T-helper 2 cell treated with Interferon-gamma antibody and Interleukin-4, amounts not matched to agents 100 ng/mL and 5 ng/mL, for 36 hours (primary cell): ENCODE measurements around the gene ALDH3B2. TPM values are rescaled to one million over a fixed set of nuclear protein-coding genes. Genes with fewer than 3 reads are reported as not detected.
"Not testable (repeated sequence)": the region's sequence is repeated elsewhere in the genome, so short reads cannot be mapped to it uniquely, and the experiment has no call there.

Source experiments
- intact Hi-C: fragments of 100-400 bp; cut with micrococcal nuclease; formaldehyde crosslinking; loops from one replicate; pipeline ENCODE4 v1.15.1; 2023
- total RNA-seq: library from RNA; stranded (reverse); gene quantifications from 2 replicates; pipeline ENCODE4 v1.2.3, GENCODE V29; 2022

ALDH3B2 gene, protein sequence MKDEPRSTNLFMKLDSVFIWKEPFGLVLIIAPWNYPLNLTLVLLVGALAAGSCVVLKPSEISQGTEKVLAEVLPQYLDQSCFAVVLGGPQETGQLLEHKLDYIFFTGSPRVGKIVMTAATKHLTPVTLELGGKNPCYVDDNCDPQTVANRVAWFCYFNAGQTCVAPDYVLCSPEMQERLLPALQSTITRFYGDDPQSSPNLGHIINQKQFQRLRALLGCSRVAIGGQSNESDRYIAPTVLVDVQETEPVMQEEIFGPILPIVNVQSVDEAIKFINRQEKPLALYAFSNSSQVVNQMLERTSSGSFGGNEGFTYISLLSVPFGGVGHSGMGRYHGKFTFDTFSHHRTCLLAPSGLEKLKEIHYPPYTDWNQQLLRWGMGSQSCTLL
- total RNA-seq = not detected in 2 replicates

- intact Hi-C loops = no loop called here
Observed at GRCh38 chr11:67674442-67674871, at the start of gene ALDH3B2. Gene ALDH3B2, minus strand, starts transcription at chr11:67674623. Its CDS starts 7,688 bp downstream, at chr11:67666935.

DNA sequence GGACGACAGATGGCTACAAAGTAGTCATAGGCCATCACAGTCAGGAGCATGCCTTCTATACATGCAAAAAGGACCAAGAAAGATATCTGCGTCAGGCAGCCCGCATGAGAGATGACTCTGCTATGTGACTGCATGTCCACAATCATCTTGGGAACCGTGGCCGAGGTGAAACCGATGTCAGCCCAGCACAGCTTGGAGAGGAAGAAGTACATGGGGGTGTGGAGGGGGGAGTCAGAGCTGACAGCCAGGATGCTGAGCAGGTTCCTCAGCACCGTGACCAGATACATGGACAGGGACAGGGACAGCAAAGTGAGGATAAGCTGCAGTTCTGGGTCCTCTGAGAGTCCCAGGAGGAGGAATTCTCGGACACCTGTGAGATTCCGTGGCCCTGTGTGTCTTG is 48.6 kb upstream of the ALDH3B2 start:
- intact Hi-C loops = not testable (repeated sequence)

GRCh38 chr11:67716226-67716625 is 41.8 kb upstream of the ALDH3B2 start:
- intact Hi-C loops = not testable (repeated sequence)

DNA sequence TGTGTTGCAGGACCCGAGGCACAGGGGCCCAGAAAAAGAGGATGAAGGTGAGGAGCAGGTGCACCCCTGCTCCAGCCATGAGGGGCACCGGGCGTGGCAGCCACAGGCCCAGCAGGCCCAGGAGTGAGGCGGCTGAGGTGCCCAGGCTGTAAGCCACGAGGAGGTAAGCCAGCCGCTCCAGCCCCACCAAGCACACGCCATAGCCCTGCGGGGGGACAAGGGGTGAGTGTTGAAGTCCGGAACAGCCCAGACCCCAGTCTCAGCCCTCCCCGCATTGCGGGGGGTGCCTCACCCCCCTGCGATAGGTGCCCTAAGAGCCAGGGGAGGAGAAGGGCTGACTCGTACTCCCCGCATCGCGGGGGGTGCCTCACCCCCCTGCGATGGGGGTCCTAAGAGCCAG is 41.4 kb upstream of the ALDH3B2 start:
- intact Hi-C loops = not testable (repeated sequence)

DNA sequence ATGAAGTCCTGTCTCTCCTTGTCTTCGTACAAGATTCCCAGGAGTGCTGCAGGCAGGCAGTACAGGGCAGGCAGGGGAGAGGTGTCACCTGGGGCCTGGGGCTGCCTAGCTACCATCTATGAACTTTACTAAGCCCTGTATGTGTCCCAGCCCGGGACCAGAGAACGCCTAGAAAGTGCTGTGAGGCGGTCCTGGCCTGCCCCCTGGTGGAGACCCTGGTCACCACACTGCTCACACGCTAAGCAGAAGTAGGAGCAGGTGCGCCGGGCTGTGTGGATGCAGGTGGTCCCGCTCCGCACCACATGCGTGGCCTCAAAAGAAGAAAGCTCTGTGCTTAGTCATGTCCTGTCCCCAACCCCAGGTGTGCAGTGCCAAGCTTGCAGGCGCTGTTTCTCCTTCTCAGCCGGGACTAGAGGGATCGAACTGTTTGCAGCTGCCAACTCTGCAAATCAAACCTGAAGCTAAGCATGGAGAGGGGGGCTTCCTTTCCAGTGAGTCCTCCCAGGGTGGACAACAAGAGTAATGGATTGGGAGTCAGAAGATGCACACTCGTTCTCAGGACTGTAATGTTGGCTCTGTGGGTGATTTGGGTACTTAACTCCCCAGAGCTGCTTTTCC is 39.6 kb upstream of the ALDH3B2 start:
- intact Hi-C loops = not testable (repeated sequence)

DNA sequence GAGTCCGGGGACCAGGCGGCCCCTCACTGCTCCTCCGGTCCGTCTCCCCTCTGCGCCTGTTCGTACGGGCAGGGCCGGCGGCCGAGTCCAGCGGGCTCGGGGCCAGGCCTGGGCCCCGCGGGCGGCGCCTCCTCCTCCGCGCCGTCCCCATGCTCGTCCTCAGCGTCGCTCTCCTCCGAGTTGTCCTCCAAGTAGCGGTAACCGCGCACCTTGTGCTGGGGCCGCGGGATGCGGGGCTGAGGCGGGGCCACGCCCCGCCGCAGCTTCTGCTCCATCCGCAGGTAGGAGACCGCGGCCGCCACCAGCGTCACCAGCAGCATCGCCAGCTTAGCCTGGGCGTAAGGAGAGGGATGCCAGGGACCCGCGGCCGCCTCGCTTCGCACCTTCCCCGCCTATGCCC is 37.3 kb upstream of the ALDH3B2 start:
- intact Hi-C loops = not testable (repeated sequence)

DNA sequence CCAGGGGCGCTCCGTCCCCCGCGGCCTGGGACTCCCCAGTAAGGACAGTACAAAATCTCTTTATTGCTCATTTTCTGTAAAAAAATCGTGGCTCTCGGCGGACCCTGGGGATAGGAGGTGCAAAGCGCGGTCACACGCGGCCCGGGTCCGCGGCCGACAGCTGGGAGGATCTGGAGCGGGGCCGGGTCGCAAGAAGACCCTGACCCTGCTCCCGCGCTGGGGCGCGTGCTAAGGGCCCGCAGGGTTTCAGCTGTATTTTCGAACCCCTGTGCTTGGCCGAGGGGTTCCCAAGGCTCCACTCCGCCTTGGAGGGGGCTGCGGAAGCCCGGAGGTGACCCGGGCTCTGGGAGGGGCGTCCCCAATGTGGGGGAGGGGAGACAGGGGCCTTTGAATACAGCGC is 36.8 kb upstream of the ALDH3B2 start:
- intact Hi-C loops = not testable (repeated sequence)

- intact Hi-C loops = not testable (repeated sequence)
Observed at GRCh38 chr11:67709806-67710205, 35.4 kb upstream of the ALDH3B2 start.

GRCh38 chr11:67705264-67705663 is 30.8 kb upstream of the ALDH3B2 start:
- intact Hi-C loops = no loop called here

- intact Hi-C loops = no loop called here
Observed at GRCh38 chr11:67704524-67704923, 30.1 kb upstream of the ALDH3B2 start.

DNA sequence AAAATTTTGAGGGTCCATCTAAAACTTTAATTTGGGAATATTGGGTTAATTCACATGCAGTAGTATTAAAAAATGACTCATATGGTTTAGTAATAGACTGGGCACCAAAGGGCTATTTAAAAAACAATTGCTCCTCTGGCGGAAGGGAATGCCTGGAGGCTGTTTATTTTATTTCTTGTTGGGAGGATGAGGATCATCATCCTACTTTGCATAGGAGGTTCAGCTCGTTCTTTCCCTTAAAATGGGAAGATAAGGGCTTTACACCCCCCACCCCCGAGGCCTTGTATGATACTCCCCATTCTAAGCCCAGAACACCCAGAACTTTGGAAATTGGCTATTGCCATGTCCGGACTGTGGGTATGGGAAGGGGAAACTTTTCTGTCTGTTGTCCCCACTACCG is 29.3 kb upstream of the ALDH3B2 start:
- intact Hi-C loops = not testable (repeated sequence)

DNA sequence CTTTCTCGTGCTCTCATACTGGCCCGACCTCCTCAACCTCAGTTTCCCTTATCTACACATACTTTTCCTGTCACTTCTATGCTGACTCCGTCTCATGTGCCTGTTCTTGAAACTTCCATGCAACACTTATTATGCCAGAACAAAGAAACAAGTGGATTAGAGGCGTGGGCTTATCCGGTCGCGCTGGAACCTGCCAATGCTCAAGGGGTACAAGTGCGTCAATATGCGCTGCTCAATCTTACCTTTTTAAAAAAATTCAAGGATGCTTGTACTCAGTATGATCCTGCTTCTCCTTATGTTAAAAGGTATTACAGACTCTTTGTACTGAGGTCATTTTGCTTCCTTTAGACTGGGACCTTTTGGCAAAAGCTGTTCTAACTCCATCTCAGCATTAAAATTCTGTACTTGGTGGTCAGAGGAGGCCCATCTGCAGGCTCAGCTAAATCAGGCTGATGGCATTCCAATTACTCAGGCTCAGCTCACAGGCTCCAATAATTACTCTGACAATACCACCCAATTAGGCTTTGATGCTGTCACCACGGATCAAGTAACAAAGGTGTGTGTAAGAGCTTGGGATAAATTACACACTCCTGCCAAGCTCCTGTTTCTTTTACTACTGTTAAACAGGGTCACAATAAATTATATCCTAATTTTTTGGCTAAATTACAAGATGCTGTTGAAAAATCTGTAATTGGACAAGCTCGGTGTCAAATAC is 26.3 kb upstream of the ALDH3B2 start:
- intact Hi-C loops = no loop called here

DNA sequence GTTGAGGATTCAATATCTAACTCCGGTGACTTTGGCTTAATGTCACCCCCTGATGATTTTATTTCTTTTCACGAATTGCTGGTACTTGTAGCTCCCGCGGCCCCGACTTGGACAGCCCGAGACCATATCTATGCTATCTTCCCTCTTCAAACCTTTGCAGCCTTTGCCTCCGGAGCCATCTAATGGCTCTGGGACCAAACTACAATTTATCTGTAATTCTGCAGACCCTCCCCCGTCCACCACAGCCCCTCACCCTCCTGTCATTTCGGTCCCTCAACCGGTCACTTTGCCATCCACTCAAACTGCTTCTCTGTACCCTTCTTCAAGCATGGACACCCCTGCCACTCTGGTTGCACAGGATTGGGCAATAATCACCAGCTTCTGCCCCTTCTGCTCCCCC is 25.7 kb upstream of the ALDH3B2 start:
- intact Hi-C loops = no loop called here

- intact Hi-C loops = no loop called here
Observed at GRCh38 chr11:67699521-67699920, 25.1 kb upstream of the ALDH3B2 start.

- intact Hi-C loops = no loop called here
Observed at GRCh38 chr11:67698247-67698646, 23.8 kb upstream of the ALDH3B2 start.

GRCh38 chr11:67697846-67698245 is 23.4 kb upstream of the ALDH3B2 start:
- intact Hi-C loops = no loop called here

- intact Hi-C loops = no loop called here
Observed at GRCh38 chr11:67696998-67697397, 22.6 kb upstream of the ALDH3B2 start.

DNA sequence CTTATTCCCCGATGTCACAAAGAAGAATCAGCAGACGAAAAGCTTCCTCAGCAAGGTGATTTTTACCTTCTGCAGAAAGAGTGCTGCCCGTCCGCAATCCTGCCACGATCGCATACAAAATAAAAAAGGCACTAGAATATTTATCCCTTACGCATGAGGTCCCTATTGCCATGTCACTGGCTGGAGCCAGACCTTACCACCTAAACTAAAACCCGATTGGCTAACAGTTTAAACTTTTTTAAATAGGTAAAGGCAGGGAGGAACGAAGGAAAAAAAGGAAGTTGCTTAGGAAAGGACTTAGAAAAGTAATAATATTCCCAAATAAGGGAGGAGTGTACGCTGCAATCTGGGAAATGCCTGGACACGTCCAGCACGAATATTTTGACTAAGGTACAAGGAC is 21.2 kb upstream of the ALDH3B2 start:
- intact Hi-C loops = no loop called here

- intact Hi-C loops = no loop called here
Observed at GRCh38 chr11:67694875-67695555, 20.6 kb upstream of the ALDH3B2 start.

GRCh38 chr11:67691149-67691548 is 16.7 kb upstream of the ALDH3B2 start:
- intact Hi-C loops = no loop called here

DNA sequence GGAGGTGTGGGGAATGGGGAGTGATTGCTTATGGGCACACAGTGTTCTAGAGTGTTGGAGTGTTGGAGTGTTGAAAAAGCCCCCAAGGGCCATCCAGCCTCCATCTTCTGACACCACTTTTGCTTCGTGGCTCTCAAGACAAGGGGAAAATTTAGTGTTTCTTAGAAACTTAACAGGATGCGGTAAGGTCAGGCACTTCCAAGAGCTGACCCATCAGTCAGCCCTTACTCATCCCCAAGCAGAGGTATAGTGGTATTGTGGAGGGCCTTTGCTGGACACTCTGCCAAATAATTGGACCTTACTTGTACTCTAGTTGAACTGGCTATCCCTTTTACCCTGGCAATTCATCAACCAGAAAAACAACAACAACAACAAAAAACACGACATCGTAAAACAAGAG is 14.8 kb upstream of the ALDH3B2 start:
- intact Hi-C loops = no loop called here

- intact Hi-C loops = no loop called here
Observed at GRCh38 chr11:67687986-67688385, 13.6 kb upstream of the ALDH3B2 start.
